Peyer's patch (tissue), 4 donors: ENCODE results near the gene CDH4. TPM values are rescaled to one million over a fixed set of nuclear protein-coding genes. Genes with fewer than 3 reads are reported as not detected.

Experiments
- DNase-seq, 3 donors: peaks; one replicate each; pipeline ENCODE4 v3.0.0-alpha.2; 2017 to 2019
- H3K27ac ChIP-seq, 4 donors: fragments of 200-600 bp; sonication (generic); one replicate each; pipeline ENCODE4 v1.5.1; 2016 to 2019
- H3K27me3 ChIP-seq, 2 donors: fragments of 200-600 bp; sonication (generic); one replicate each; pipeline ENCODE4 v1.5.1; 2019
- H3K36me3 ChIP-seq, 3 donors: fragments of 200-600 bp; sonication (generic); one replicate each; pipeline ENCODE4 v1.5.1; 2016 to 2019
- H3K4me1 ChIP-seq, 4 donors: fragments of 200-600 bp; sonication (generic); one replicate each; pipeline ENCODE4 v1.5.1; 2016 to 2019
- H3K4me3 ChIP-seq, 4 donors: fragments of 200-600 bp; sonication (generic); 1 replicate in 3 of 4; 2 replicates in 1 of 4; pipeline ENCODE4 v1.5.1; 2016 to 2019; ENCODE audit warnings: mild to moderate bottlenecking in 1 of 4
- H3K9me3 ChIP-seq, 4 donors: fragments of 200-600 bp; sonication (generic); one replicate each; pipeline ENCODE4 v1.5.1; 2016 to 2019; ENCODE audit warnings: mild to moderate bottlenecking in 1 of 4
- POLR2A ChIP-seq, 2 donors: fragments of 450-650 bp; IDR thresholded peaks; one replicate each; pipeline ENCODE4 v1.5.1; 2017; ENCODE audit warnings: antibody characterized with exemption in 2 of 2, mild to moderate bottlenecking in 2 of 2, moderate library complexity in 2 of 2
- total RNA-seq, 4 donors: library from RNA; depleted of rRNA; stranded (reverse); fragments of >200 nt; gene quantifications; one replicate each; pipeline ENCODE4 v1.1.0, GENCODE V29; 2016
- TF ChIP-seq, protein P1 (sequence below), 6 experiments: fragments of 450-650 bp in 4 of 6; fragments of 200-600 bp in 2 of 6; sonication (generic) in 1 of 6; IDR thresholded peaks; one replicate each; pipeline ENCODE4 v1.5.1; 2017 to 2019; ENCODE audit warnings: antibody characterized with exemption in 6 of 6, mild to moderate bottlenecking in 3 of 6, moderate library complexity in 1 of 6

Gene CDH4
- total RNA-seq, 4 donors from 2014 or later = 0.27 TPM; not detected in 3

DNA sequence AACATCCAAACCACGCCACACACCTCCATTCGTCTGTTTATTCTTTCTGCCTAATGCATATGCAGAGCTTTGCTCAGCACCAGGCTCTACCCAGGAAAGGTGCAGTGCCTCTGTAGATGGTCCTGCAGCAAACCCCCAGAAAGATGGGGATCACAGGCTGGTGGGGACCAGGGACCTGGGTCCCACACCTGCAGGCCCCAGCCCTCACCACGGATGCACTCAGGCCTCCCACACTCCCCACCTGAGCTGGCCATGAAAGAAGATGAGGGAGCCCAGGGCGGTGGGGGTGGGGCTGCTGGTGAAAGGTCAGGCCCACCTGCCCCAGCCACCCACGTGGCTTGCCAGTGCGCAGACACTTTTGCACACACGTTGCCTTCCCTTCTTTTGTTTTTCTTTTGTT, 595.9 kb downstream of the CDH4 start:
- no peaks in the 10 kb centered on the region for H3K36me3 ChIP-seq
- TF ChIP-seq, protein P1, sequence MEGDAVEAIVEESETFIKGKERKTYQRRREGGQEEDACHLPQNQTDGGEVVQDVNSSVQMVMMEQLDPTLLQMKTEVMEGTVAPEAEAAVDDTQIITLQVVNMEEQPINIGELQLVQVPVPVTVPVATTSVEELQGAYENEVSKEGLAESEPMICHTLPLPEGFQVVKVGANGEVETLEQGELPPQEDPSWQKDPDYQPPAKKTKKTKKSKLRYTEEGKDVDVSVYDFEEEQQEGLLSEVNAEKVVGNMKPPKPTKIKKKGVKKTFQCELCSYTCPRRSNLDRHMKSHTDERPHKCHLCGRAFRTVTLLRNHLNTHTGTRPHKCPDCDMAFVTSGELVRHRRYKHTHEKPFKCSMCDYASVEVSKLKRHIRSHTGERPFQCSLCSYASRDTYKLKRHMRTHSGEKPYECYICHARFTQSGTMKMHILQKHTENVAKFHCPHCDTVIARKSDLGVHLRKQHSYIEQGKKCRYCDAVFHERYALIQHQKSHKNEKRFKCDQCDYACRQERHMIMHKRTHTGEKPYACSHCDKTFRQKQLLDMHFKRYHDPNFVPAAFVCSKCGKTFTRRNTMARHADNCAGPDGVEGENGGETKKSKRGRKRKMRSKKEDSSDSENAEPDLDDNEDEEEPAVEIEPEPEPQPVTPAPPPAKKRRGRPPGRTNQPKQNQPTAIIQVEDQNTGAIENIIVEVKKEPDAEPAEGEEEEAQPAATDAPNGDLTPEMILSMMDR (IDR thresholded peaks at IDR 0.05) = no peak
- no peak for TF ChIP-seq POLR2A (IDR thresholded peaks at IDR 0.05)
- DNase-seq = peak in 1 of 3 donors; percentile 4
- no peaks in the 10 kb centered on the region for H3K9me3 ChIP-seq
- H3K27me3 ChIP-seq = no peaks in the 10 kb centered on the region
- no peak overlapping the region for H3K4me3 ChIP-seq
- no peak overlapping the region for H3K27ac ChIP-seq
- H3K4me1 ChIP-seq = no peaks in the 10 kb centered on the region

DNA sequence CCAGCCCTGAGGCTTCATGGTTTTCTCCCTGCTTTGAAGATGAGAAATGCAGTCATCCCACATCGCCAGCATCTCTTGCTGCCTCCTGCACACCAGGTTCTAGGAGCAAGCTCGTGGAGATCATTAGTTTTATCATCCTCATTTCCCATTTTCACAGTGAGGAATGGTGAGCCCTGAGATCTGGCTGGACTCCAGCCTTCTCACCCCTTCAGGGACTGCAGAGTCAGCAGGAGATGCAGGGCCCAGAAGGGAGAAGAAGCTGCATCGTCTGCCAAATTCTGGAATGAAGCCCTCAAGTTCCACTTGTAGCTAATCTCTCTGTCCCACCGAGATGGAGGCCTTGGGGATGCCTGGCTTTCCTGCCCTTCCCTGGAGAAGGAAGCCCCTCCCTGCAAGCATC, 596.8 kb downstream of the CDH4 start:
- Histone ChIP-seq H3K27ac (no peak overlapping the region), H3K4me1 (no peaks in the 10 kb centered on the region), H3K27me3 (no peaks in the 10 kb centered on the region), H3K9me3 (no peaks in the 10 kb centered on the region), H3K4me3 (no peak overlapping the region), H3K36me3 (no peaks in the 10 kb centered on the region)
- TF ChIP-seq POLR2A (IDR thresholded peaks at IDR 0.05) = no peak
- TF ChIP-seq, protein P1 (IDR thresholded peaks at IDR 0.05) = no peak
- DNase-seq = no peak

DNA sequence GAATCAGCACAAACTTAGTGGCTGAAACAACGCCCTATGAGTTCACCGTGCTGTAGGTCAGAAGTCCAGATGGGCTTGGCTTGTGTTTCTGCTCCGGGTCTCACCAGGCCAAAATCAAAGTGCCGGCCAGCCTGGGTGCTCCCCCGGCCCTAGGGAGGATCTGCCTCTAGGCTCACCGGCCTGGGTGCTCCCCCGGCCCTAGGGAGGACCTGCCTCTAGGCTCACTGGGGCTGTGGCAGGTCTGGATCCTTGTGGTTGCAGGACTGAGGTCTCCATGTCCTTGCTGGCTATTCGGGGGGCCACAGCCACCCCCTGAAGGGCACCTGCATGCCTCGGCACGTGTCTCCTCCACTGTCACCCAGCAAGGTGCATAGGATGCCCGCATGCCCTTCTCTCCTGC, 597.3 kb downstream of the CDH4 start:
- no peaks in the 10 kb centered on the region for H3K4me1 ChIP-seq
- H3K27me3 ChIP-seq = no peaks in the 10 kb centered on the region
- H3K36me3 ChIP-seq = no peaks in the 10 kb centered on the region
- DNase-seq = no peak
- H3K27ac ChIP-seq = no peak overlapping the region
- H3K4me3 ChIP-seq = no peak overlapping the region
- TF ChIP-seq POLR2A (IDR thresholded peaks at IDR 0.05) = no peak
- TF ChIP-seq, protein P1 (IDR thresholded peaks at IDR 0.05) = no peak
- no peaks in the 10 kb centered on the region for H3K9me3 ChIP-seq

DNA sequence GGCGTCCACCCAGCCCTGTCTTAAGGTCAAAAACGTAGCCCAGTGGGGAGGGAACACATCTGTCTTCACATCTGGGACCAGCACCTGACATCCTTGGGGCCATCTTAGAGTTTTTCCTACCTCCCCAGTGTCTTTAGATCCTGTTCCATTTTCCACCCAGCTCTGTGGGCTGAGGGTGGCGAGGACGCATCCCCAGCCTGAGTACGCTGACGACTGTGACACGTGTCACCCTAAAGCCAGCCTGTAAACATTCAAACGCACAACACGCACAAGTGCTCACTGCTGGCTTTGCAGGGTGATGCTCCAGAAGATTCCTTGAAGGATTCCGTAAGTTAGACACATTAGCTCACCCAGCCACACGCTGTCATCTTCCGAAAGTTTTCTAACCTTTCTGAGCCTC, 597.8 kb downstream of the CDH4 start:
- H3K4me3 ChIP-seq = no peak overlapping the region
- H3K27ac ChIP-seq = no peak overlapping the region
- H3K9me3 ChIP-seq = no peaks in the 10 kb centered on the region
- H3K36me3 ChIP-seq = no peaks in the 10 kb centered on the region
- TF ChIP-seq, protein P1 (IDR thresholded peaks at IDR 0.05) = no peak
- TF ChIP-seq POLR2A (IDR thresholded peaks at IDR 0.05) = no peak
- no peaks in the 10 kb centered on the region for H3K4me1 ChIP-seq
- DNase-seq = no peak
- no peaks in the 10 kb centered on the region for H3K27me3 ChIP-seq

DNA sequence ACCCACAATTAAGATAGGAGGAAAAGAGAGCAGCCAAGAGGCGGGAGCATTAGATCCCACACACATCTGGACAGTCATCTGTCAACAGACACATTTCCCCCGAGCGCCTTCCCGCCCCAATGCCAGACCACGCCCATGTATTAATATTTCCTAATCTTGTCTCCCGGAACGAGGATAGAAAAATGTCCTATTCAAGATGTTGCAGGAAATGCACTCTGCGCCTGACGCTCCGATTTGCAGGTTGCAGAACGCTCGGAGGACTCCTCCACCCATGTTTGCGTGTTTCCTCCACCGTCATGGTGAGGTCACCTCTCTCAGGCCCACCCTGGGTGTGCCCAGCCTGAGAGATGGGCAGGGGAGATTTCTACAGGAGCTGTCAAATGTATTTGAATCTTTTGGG, 598.4 kb downstream of the CDH4 start:
- TF ChIP-seq, protein P1 (IDR thresholded peaks at IDR 0.05) = no peak
- no peak for TF ChIP-seq POLR2A (IDR thresholded peaks at IDR 0.05)
- Histone ChIP-seq H3K4me3 (no peak overlapping the region), H3K36me3 (no peaks in the 10 kb centered on the region), H3K9me3 (no peaks in the 10 kb centered on the region), H3K4me1 (no peaks in the 10 kb centered on the region), H3K27ac (no peak overlapping the region), H3K27me3 (no peaks in the 10 kb centered on the region)
- DNase-seq = no peak
